Measurements from ENCODE around the gene TP53BP2. TPM values are rescaled to one million over a fixed set of nuclear protein-coding genes. Genes with fewer than 3 reads are reported as not detected.
"Not testable (repeated sequence)": the region's sequence is repeated elsewhere in the genome, so short reads cannot be mapped to it uniquely, and the experiment has no call there.

TP53BP2 gene
- total and polyA plus RNA-seq, 10 of the 15 experiments (the other 5 are each of a cell fraction or from before 2014, with no cell fraction given), result 1.6 to 13.7 (median 5.6) TPM

DNA sequence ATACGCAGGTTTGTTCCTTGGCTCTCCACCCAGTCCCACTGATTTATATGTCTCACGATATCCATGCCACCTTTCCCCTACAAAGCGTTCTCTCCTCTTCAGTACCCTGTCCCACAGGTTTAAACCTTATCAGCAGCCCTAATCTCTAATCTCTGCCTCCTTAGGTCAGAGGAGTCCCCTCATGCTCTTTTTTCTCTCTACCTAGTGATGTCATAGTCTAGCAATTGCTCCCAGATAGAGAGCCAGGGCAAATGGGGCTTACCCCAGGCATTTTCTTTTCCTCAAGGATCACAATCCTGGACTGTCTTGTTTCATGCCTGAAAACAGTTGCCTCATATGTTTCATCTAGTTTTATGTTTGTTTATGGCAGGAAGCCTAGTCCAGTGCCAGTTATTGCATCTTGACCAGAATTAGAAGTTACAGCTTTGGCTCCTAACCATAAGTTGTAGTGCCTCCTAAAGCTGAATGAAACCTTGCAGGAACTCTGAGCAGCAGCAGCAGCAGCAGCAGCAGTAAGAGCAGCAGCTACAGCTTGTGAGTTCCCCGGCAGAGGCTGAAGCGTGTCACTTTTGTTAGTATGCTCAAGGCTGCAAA, 26.7 kb upstream of the TP53BP2 start (continued):
- TF ChIP-seq CHD1 (IDR thresholded peaks at IDR 0.05; ENCODE audit: low read depth, low read length) (no peak), CBX3 (IDR thresholded peaks at IDR 0.05; ENCODE audit: borderline replicate concordance, low read depth) (no peak), FOXK2 (IDR thresholded peaks at IDR 0.05) (no peak)

DNA sequence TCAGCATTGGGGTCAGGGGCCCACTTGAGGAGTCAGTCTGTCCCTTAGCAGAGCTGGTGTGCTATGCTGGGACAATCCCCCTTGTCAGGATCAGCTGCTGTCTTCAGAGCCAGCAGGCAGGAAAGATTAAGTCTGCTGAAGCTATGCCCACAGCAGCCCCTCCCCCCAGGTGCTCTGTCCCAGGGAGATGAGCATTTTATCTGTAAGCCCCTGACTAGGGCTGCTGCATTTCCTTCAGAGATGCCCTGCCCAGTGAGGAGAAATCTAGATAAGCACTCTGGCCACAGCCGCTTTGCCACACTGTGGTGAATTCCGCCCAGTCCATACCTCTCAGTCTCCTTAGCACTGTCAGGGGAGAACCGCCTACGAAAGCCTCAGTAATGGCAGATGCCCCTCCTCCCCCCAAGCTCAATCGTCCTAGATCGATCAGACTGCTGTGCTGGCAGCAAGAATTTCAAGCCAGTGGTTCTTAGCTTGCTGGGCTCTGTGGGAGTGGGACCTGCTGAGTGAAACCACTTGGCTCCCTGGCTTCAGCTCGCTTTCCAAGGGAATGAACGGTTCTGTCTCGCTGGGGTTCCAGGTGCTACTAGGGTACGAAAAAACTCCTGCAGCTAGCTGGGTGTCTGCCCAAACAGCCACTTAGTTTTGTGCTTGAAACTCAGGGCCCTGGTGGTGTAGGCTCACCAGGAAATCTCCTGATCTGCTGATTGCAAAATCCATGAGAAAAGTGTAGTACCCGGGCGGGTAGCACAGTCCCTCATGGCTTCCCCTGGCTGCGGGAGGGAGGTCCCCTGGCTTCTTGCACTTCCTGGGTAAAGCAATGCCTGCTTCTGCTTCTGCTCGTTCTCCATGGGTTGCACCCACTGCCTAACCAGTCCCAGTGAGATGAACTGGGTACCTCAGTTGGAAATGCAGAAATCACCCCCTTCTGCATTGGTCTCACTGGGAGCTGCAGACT, 25.1 kb upstream of the TP53BP2 start:
- WGBS (ENCODE audit: insufficient coverage, insufficient replicate concordance, low lambda C conversion rate, missing lambda C conversion rate), result 42% methylated on average over 14 of the region's 14 CpGs
- Histone ChIP-seq H3K27me3 (replicated peaks in 1 of 2; ENCODE audit: control insufficient read depth in 2 of 2, insufficient read depth in 2 of 2, low read length in 1 of 2) (no peaks in the 10 kb centered on the region; a peak in 2 of 4 replicates), H3K4me2 (ENCODE audit: control insufficient read depth, insufficient read depth) (no peak overlapping the region), H3K79me2 (ENCODE audit: control insufficient read depth, insufficient read depth, low read length) (no peaks in the 10 kb centered on the region), H3K27ac (ENCODE audit: control insufficient read depth, insufficient read depth) (no peak overlapping the region), H4K20me1 (ENCODE audit: control insufficient read depth, insufficient read depth) (no peaks in the 10 kb centered on the region), H3K9ac (ENCODE audit: control insufficient read depth, insufficient read depth, low read length) (no peak overlapping the region), H3K36me3 (ENCODE audit: control insufficient read depth in 2 of 2, insufficient read depth in 2 of 2, low read length in 1 of 2) (no peaks in the 10 kb centered on the region), H3K4me3 (no peak overlapping the region), H3K4me1 (ENCODE audit: control insufficient read depth, insufficient read depth, low read length) (no peaks in the 10 kb centered on the region), H3K9me3 (replicated peaks; ENCODE audit: control insufficient read depth, insufficient read depth, low read length) (no peaks in the 10 kb centered on the region), H2AFZ (ENCODE audit: control insufficient read depth, low read depth, low read length) (no peak overlapping the region)
- FAIRE-seq (no peak), DNase-seq (ENCODE audit: low read depth, low spot score) (no peak), ATAC-seq (no peak)
- ChIA-PET SMC1A (ENCODE audit: uncharacterized antibody, unreplicated experiment) (interaction anchor here (0.6 to 1.2 kb wide), 2 partner anchors 17 to 112 kb away, joined by 3 read pairs; no protein-coding TSS in a partner anchor), CTCF (no interaction called here), POLR2A (no interaction called here), RAD21 (ENCODE audit: unreplicated experiment) (no interaction called here)
- TF ChIP-seq RAD51 (IDR thresholded peaks at IDR 0.05) (no peak), FOS (IDR thresholded peaks at IDR 0.05; ENCODE audit: borderline replicate concordance, extremely low read depth, insufficient read length) (no peak)
- in situ Hi-C loops (cut with MboI), result no loop called here
- intact Hi-C loops (cut with micrococcal nuclease; ENCODE audit: unreplicated experiment), result no loop called here
- no TSS peak for BruUV-seq (replicated peaks)

DNA sequence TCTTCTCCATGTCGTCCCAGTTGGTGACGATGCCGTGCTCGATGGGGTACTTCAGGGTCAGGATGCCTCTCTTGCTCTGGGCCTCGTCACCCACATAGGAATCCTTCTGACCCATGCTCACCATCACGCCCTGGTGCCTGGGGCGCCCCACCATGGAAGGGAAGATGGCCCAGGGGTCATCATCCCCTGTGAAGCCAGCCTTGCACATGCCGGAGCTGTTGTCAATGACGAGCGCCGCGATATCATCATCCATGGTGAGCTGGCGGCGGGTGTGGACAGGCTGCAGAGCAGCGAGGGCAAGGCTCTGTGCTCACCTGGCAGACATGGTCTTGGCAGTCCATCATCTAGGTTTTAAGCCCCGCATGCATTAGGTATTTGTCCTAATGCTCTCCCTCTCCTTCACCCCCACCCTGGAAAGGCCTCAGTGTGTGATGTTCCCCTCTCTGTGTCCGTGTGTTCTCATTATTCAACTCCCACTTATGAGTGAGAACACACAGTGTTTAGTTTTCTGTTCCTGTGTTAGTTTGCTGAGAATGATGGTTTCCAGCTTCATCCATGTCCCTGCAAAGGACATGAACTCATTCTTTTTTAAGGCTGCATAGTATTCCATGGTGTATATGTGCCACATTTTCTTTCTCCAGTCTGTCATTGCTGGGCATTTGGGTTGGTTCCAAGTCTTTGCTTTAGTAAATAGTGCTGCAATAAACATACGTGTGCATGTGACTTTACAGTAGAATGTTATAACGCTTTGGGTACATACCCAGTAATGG, 19.0 kb upstream of the TP53BP2 start:
- H3K4me2 ChIP-seq (ENCODE audit: control insufficient read depth, insufficient read depth); H3K27me3 ChIP-seq (replicated peaks in 1 of 2; ENCODE audit: control insufficient read depth in 2 of 2, insufficient read depth in 2 of 2, low read length in 1 of 2); FAIRE-seq; DNase-seq (ENCODE audit: low read depth, low spot score); H3K4me3 ChIP-seq; H3K9me3 ChIP-seq (replicated peaks; ENCODE audit: control insufficient read depth, insufficient read depth, low read length); H2AFZ ChIP-seq (ENCODE audit: control insufficient read depth, low read depth, low read length); RAD21 ChIA-PET (ENCODE audit: unreplicated experiment); ATAC-seq; in situ Hi-C loops (cut with MboI); CTCF ChIA-PET; POLR2A ChIA-PET; SMC1A ChIA-PET (ENCODE audit: uncharacterized antibody, unreplicated experiment); H3K27ac ChIP-seq (ENCODE audit: control insufficient read depth, insufficient read depth); BruUV-seq (replicated peaks); H3K4me1 ChIP-seq (ENCODE audit: control insufficient read depth, insufficient read depth, low read length); H3K9ac ChIP-seq (ENCODE audit: control insufficient read depth, insufficient read depth, low read length); H3K36me3 ChIP-seq (ENCODE audit: control insufficient read depth in 2 of 2, insufficient read depth in 2 of 2, low read length in 1 of 2); H3K79me2 ChIP-seq (ENCODE audit: control insufficient read depth, insufficient read depth, low read length); H4K20me1 ChIP-seq (ENCODE audit: control insufficient read depth, insufficient read depth); intact Hi-C loops (cut with micrococcal nuclease; ENCODE audit: unreplicated experiment): not testable (repeated sequence)
- WGBS (ENCODE audit: insufficient coverage, insufficient replicate concordance, low lambda C conversion rate, missing lambda C conversion rate), result 73% methylated on average over 19 of the region's 19 CpGs

Measured in GM12878 (cell line).